OCI-M2 (cell line): ENCODE results near the gene BCOR.

Source experiments
- DNase-seq: peaks from one replicate; lab custom pipeline; 2025; ENCODE audit not compliant: unreplicated experiment; lab: John Stamatoyannopoulos, UW

Gene BCOR

DNA sequence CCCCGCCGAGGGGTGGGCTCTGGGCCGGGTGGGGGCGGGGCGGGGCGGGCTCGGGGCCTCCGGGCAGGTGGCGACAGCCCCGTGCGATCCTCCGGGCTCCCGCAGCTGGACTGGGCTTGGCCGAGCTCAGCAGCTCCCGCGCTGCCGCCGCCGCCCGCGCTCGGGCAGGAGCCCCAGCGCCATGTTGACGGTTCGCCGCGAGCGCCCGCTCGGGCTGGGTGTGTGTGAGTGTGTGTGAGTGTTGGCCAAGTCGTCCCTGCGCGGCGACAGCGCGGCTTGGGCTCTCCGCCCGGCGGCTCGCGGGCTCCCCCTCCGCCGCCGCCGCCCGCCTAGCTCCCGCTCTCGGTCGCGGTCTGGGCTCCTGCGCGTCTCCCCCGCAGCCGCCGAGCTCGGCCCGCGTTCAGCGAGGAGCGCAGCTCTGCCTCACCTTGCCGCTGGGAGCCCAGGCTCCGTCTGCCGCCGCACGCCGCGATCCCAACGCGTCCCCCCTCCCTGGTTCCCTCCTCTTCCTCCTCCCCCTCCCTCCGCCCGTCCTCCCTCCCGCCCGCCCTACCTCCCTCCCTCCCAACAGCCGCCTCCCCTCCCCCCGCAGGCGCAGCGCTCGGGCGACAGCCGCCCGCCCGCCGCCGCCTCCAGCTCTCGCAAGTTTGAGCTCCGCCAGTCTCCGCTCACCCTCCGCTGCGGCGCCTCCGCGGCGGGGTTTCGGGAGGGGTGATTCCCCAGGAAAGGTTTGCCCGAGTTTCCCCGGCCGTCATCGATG is at the start of gene BCOR:
Gene BCOR (minus strand): TSS at position 455 of the 760 bp plus-strand sequence. CDS start 20,029 bp downstream, outside the sequence.
- DNase-seq = no peak

DNA sequence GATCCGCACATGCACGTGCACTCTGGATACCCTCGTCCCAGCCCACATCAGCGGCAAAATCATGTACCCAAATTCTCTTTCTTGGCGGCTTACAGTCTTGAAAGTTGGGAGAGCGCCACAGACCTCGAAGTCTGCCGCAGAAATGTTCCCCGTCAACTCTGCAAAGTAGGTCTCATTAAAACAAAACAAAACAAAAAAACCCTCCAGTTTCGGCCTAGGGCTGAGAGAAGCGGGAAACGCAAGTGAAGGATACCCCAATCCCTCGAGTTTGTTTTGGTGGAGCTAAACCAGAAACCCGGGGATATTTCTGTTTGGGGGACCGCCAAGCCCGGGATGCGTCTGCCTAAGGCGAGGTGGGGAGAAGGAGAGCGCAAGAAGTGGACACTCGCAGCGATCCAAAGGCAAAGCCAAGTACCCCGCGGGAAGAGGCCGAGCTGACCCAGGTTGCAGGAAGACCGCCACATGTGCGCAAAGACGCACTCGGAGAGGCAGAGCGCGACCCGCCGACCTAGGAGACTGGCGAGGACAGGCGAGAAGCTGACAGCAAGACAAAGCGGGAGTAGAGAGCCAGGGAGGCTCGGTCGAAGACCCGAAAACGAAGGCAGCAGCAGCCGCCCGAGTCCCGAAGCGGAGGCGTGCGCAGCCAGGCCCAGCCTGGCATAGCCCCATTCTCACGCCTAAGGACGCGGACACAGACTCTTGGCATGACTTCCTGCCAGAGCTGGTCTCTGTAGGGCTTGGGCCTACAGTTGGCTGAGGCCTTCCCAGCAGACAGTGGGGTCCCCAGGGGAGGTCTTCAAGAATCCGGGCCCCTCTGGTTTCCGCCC is 49.6 kb upstream of the BCOR start:
- no peak for DNase-seq

DNA sequence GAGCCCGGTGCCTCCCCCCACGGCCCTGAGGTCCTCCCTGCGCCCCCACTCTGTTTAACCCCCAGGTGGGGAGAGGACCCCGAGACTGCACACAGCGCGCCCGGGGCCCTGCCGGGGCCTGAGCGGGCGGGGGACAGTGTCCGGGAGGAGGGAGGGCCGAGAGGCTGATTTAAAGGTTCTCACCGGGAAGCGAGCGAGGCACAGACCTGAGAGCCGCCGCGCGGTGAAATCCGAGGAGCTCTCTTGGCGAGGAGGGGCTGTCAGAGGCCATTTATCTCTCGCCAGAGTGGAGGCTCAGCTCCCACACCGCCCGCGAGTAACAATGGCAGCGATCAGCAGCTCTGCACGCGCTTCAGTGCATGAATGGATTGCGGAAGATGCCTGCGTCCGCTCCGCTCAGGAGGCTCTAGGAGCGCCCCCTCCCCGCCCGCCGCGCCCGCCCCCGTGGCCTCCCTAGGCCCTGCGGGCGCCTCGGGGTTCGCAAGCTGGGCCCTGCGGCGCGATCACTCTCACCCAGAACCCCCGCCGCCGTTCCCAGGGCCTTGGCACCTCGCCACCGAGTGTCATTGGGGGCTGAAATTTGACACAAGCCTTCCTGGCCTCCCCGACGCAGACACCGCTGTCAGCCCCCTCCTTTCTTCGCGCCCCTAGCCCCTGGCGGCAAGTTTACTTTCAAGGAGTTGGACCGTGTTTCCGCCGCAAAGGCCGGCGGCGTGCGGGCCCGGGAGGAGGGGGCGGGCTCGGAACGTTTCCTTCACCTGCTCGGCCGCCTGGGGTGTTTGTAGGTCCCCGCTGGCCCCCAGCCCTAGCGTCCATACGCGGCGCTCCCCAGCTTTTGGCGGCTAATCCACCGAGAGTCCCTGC is 48.7 kb upstream of the BCOR start:
- DNase-seq = no peak

- no peak for DNase-seq
Observed at GRCh38 chrX:40145923-40146261, 48.1 kb upstream of the BCOR start.

DNA sequence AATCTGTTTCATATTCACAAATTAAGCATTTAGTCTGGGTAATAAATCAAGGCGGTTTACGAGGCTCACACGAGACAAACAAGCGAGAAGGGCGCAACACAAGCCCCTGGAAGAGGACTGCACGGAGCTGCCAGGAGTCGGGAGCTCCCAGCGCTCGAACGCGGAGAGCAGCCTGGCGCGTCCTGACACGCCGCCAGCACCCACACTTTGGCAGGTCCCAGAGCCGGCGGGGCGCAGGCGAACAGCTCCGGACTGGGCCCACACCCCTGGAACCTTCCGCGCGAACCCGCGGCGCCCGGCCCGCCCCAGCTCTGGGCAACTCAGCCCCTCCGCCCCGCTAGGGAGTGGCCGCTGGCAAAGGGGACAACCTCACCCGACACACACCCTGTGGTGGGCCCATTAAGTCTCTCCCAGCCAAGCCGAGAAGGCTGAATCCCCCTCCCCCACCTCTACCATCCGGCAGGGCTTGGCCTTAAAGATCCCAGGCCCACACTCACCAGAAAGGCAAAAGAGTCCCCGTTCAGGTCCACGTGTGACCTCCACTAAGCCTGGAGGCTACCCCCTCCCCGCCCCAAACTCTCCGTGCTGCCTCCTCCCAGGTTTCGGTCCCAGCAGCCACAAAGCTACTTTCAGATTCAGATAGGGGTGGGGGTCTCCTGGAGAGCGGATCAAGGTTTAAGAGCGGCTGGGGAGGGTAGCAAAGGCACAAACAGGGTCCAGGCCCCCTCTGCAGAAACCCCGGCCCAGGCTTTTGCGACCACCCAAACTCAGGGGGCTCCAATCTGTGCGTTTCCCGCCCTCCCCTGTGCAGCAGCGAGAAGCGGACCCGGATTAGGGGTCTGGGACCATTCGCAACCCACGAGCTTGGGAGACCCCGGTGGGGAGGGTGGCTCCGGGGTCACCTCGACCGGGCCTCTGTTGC is 47.5 kb upstream of the BCOR start:
- no peak for DNase-seq

DNA sequence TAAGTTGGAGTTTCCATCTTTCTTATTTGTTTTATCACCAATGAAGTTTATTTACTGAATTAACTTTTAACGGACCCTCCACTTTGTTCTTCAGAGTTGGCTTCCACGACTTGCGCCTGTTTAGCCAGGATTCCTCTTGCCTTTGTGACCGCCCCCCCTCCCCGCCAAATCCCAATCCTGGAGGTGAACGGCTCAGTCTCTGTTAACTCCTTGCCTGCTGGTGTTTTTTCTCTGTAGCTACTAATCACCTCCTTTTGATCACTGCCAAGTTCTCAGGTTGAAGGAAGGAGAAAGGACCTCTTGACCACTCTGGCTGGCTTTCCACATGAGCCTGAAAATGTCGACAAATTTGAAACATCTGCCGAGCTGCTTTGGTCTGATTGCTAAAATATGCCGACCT is 46.8 kb upstream of the BCOR start:
- no peak for DNase-seq

DNA sequence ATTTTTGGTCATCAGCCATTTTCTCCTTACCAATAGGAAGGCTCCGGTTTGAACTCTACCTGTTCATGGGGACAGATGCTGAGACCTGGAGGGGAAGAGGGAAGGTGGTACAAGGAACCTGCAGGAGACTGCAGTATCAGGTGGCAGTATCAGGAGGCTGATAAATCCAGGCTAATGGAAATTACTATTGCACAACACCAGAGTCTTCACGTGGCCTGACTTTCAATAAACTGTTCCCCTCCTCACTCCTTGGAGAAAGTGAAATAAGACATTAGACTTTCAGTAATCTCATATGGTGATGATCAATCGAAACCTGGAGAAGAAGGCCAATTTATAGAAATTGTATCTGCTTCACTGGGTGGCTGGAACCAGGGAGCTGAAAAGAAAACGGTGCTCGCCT is 46.2 kb upstream of the BCOR start:
- DNase-seq = no peak

GRCh38 chrX:40143001-40143400 is 45.2 kb upstream of the BCOR start:
- no peak for DNase-seq

DNA sequence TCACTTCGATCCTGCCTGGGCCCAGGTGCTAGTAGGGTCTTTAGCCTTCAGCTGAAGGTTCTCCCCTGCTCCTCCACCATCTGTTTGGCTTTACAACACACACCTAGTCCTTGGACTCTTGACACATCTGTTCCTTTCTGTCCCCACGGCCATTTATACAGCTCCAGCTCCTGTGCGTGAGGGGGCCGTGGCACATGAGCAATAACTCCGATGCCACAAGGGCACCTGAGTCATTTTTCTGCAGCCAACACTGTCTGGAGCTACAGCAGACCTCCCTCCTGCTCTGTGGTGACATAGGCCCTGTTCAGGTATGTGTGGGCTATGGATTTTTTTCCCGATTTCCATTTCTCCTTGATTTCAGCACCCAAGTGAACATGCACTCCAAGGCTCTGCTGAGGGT is 44.7 kb upstream of the BCOR start:
- DNase-seq = no peak

GRCh38 chrX:40140706-40141499 is 43.1 kb upstream of the BCOR start:
- DNase-seq = no peak

DNA sequence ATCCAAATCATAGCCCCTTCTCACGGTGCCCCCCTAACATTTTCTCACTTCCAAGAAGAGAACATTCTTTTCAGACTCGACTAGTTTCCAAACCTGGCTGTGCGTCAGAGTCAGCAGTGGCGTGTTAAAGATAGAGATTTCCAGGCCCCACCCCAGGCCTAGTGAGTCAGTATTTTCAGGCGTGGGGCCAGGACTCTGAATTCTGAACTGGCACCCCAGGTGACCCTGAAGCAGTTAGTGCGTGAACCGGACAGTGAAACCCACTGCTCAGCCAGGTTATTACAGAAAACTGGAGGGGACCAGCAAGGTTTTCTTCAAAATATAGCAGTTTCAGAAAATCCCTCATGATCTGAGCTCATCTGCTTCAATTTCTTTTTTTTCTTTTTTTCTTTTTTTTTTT is 35.0 kb upstream of the BCOR start:
- DNase-seq = no peak

DNA sequence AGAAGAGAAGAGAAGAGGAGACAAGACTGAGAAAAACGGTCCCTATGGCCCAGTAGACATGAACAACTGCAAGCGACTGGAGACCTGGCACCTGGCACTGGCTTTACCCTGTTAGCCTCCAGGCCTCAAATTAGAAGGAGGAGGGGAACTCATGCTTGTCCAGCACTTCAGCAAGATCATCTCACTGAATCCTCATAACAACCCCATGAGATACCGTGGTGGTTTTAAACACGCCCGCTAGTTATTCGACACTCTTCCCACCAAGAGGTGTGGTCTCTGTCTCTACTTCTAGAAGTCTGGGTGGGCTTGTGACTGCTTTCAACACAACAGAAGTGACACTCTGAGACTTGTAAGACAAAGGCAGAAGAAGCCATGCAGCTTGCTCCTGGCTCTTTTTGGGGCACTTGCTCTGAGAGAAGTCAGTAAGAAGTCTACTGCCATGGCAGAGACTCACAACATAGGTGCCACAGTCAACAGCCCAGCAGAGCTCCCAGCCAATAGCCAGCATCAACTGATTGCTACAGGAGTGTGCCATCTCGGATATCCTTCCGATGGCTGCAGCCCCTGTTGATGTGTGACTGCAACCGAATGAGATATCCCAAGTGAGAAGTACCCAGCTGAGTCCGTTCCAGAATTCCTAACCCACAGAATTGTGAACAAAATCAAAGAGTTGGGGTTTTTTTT is 34.0 kb upstream of the BCOR start:
- DNase-seq = no peak

- DNase-seq = no peak
Observed at GRCh38 chrX:40130207-40130606, 32.4 kb upstream of the BCOR start.

GRCh38 chrX:40127052-40127451 is 29.3 kb upstream of the BCOR start:
- DNase-seq = no peak

DNA sequence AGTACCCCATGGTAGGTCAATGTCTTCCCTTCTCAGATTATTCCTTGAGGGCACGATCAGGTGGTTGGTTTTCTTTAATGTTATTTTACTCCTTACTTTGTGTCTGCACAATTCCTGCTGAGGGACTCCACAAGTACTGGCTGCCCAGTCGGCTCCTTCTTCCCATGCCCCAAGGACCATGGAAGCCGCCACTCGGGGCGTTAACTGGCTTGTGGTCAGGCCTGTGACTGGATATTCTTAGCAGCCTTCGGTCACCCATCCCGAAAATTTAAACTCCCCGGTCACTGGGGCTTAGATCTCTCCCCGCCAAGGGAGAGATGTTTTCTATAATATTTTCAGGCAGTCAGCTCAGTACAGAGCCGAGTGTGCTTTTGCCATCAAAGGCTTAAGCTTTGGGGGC is 24.7 kb upstream of the BCOR start:
- DNase-seq = no peak

GRCh38 chrX:40121618-40122017 is 23.9 kb upstream of the BCOR start:
- no peak for DNase-seq

DNA sequence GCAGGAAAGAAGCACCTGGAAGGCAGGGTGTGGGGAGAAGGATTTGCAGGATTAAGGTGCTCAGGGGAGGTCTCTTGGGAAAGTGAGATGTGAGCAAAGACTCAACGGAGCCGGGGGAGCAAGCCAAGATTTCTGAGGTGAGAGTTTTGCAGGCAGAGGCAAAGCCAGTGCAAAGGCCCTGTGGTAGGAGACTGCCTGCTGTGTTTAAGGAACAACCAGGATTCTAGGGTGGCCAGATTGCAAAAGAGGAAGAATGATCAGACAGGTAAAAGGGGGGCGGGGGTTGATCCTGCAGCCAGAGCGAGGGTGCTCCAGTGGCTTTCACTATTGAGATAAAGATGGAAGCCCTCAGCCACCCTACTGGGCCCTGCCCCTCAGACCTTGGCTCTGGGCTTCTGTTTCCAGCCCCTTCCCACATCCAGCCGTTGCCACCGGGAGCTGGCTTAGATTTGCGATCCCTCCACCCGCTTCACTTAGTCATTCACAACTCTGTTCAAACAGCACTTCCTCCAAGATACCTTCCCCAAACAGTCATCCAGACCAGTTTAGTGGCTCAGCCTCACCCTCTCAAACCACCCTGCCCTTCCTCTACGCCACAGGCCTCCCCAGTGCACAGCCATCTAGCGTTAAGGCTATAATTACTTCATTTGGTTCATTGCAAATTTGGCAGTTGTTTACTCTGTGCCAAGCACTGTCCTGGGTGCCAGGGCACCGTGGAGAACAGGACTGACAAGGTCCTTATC is 23.3 kb upstream of the BCOR start:
- no peak for DNase-seq

DNA sequence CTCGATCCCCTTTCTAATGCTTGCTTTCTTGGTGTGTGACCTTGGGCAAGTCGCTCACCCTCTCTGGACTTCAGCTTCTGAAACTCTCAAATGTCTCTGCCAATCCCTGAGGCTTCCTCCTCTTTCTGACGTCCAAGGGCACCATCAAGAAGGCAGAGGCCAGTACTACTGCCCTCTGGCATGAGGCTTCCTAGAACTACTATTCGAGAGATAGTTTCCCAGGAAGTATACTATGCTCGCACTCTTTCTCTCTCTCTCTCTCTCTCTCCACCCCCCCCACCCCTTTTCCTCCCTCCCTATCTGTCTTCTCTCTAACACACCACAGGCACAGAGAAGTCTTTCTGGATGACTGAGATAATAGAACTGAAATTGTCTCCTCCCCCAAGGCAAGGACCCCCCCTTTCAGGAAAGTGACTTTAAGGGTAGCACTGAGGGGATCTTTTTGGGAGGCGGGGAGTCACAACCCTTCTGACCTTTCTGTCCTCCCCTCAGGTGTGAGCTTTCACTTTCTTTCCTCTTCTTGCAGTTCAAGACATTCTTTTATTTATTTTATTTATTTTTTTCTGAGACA is 20.0 kb upstream of the BCOR start:
- peak; percentile 45 for DNase-seq
